HepG2 (cell line): ENCODE results near the gene ADAMTSL3. TPM values are rescaled to one million over a fixed set of nuclear protein-coding genes. Genes with fewer than 3 reads are reported as not detected.

Source experiments
- ATF7-NPFF ChIP-seq: sonication (generic); formaldehyde crosslinking; IDR thresholded peaks from 2 replicates; pipeline ENCODE4 v1.8.1; 2023; ENCODE audit warnings: mild to moderate bottlenecking, low read depth, missing genetic modification reagents, moderate library complexity
- CSRNP1 ChIP-seq: sonication (generic); formaldehyde crosslinking; IDR thresholded peaks from 2 replicates; pipeline ENCODE4 v1.8.1; 2023; ENCODE audit warnings: mild to moderate bottlenecking, missing genetic modification reagents
- FOXJ3 ChIP-seq: sonication (generic); formaldehyde crosslinking; IDR thresholded peaks from 2 replicates; pipeline ENCODE4 v1.4.0; 2020; ENCODE audit warnings: missing genetic modification reagents, mild to moderate bottlenecking, borderline replicate concordance
- HHEX ChIP-seq: IDR thresholded peaks from 2 replicates; pipeline ENCODE4 v1.6.1; 2016; ENCODE audit warnings: control low read depth
- HOXA3 ChIP-seq: sonication (generic); formaldehyde crosslinking; IDR thresholded peaks from 2 replicates; pipeline ENCODE4 v1.5.0; 2020; ENCODE audit warnings: missing genetic modification reagents
- HOXA5 ChIP-seq: sonication (generic); formaldehyde crosslinking; IDR thresholded peaks from 2 replicates; pipeline ENCODE4 v1.4.0; 2020; ENCODE audit warnings: missing genetic modification reagents
- HOXD1 ChIP-seq: sonication (generic); formaldehyde crosslinking; IDR thresholded peaks from 2 replicates; pipeline ENCODE4 v1.5.0; 2020; ENCODE audit warnings: missing genetic modification reagents
- IRX3 ChIP-seq: sonication (generic); formaldehyde crosslinking; IDR thresholded peaks from 2 replicates; pipeline ENCODE4 v1.8.1; 2023; ENCODE audit warnings: mild to moderate bottlenecking, low read depth, missing genetic modification reagents, borderline replicate concordance
- LBX2 ChIP-seq: sonication (generic); formaldehyde crosslinking; IDR thresholded peaks from 2 replicates; pipeline ENCODE4 v1.5.0; 2020; ENCODE audit warnings: missing genetic modification reagents, mild to moderate bottlenecking, borderline replicate concordance
- PAXIP1 ChIP-seq: sonication (generic); formaldehyde crosslinking; conservative IDR thresholded peaks from 2 replicates; pipeline ENCODE4 v1.4.0; 2020; ENCODE audit warnings: mild to moderate bottlenecking, missing genetic modification reagents, moderate library complexity
- POLR2G ChIP-seq: fragments of 200-400 bp; formaldehyde crosslinking; IDR thresholded peaks from 2 replicates; pipeline ENCODE4 v1.6.1; 2018; ENCODE audit warnings: mild to moderate bottlenecking, low read depth, low read length, moderate library complexity
- SIX4 ChIP-seq: sonication (generic); formaldehyde crosslinking; IDR thresholded peaks from 2 replicates; pipeline ENCODE4 v1.4.0; 2020; ENCODE audit warnings: missing genetic modification reagents
- TFAP4 ChIP-seq: sonication (generic); IDR thresholded peaks from 2 replicates; pipeline ENCODE4 v1.6.1; 2016; ENCODE audit warnings: low read depth, borderline replicate concordance
- ZBTB10 ChIP-seq: sonication (generic); formaldehyde crosslinking; IDR thresholded peaks from 2 replicates; pipeline ENCODE4 v1.4.0; 2020; ENCODE audit warnings: missing genetic modification reagents, borderline replicate concordance
- ZFP36 ChIP-seq: fragments of 150-350 bp; IDR thresholded peaks from 2 replicates; pipeline ENCODE4 v1.6.1; 2018; ENCODE audit warnings: borderline replicate concordance, low read length, low read depth; ENCODE audit not compliant: partially characterized antibody
- ZKSCAN5 ChIP-seq: sonication (generic); formaldehyde crosslinking; IDR thresholded peaks from 2 replicates; pipeline ENCODE4 v1.5.1; 2020; ENCODE audit warnings: mild to moderate bottlenecking, missing genetic modification reagents
- ZNF296 ChIP-seq: sonication (generic); formaldehyde crosslinking; conservative IDR thresholded peaks from 2 replicates; pipeline ENCODE4 v1.5.0; 2020; ENCODE audit warnings: mild to moderate bottlenecking, missing genetic modification reagents
- ZNF562 ChIP-seq: sonication (generic); formaldehyde crosslinking; IDR thresholded peaks from 2 replicates; pipeline ENCODE4 v1.8.0; 2022; ENCODE audit warnings: missing genetic modification reagents, borderline replicate concordance
- ZSCAN21 ChIP-seq: sonication (generic); formaldehyde crosslinking; IDR thresholded peaks from 2 replicates; pipeline ENCODE4 v1.8.0; 2022; ENCODE audit warnings: mild to moderate bottlenecking, missing genetic modification reagents, moderate library complexity, borderline replicate concordance
- polyA plus RNA-seq, 8 experiments: library from polyadenylated mRNA; depleted of rRNA in 3 of 8; stranded (reverse) in 7 of 8; unstranded in 1 of 8; fragments of >200 nt; fragmentation: Illumina TruSeq in 4 of 8; extraction: Trizol in 4 of 8; gene quantifications; 2 replicates each; pipeline versions ENCODE4 v1.2.1 to v1.2.3, GENCODE V29; 2011 to 2016; ENCODE audit warnings: low read depth in 4 of 8, missing spikeins in 1 of 8, mixed read lengths in 1 of 8; ENCODE audit not compliant: insufficient read depth in 1 of 8
- total RNA-seq, 5 experiments: library from RNA; depleted of rRNA; stranded (reverse); fragments of >200 nt; fragmentation: Illumina TruSeq; extraction: Trizol; gene quantifications; 2 replicates each; pipeline ENCODE4 v1.2.3, GENCODE V29; 2016; ENCODE audit warnings: low read depth in 1 of 5

ADAMTSL3 gene
- total and polyA plus RNA-seq, 2 of the 13 experiments (the other 11 are each of a cell fraction or from before 2014, with no cell fraction given), result 0.04 to 0.09 TPM

- TF ChIP-seq PAXIP1 (CRISPR knock-in tag), result peak; percentile 76
- TF ChIP-seq ZKSCAN5 (CRISPR knock-in tag), result no peak
- peak; percentile 55; the same call in 1 of the 2 replicates for TF ChIP-seq HOXD1 (CRISPR knock-in tag)
- TF ChIP-seq LBX2 (CRISPR knock-in tag), result no peak
- TF ChIP-seq ZFP36, result peak; percentile 17
- no peak for TF ChIP-seq ZNF562 (CRISPR knock-in tag)
- TF ChIP-seq CSRNP1 (CRISPR knock-in tag), result no peak
- peak; percentile 56; the same call in 1 of the 2 replicates for TF ChIP-seq HOXA5
- TF ChIP-seq ZSCAN21 (CRISPR knock-in tag), result no peak
- no peak for TF ChIP-seq ATF7-NPFF (CRISPR knock-in tag)
- TF ChIP-seq POLR2G, result no peak
- TF ChIP-seq ZNF296 (CRISPR knock-in tag), result no peak
- TF ChIP-seq ZBTB10, result peak; percentile 79
- TF ChIP-seq HOXA3 (CRISPR knock-in tag), result no peak
- no peak for TF ChIP-seq SIX4 (CRISPR knock-in tag)
- peak; percentile 69; the same call in 1 of the 2 replicates for TF ChIP-seq FOXJ3 (CRISPR knock-in tag)
- no peak for TF ChIP-seq IRX3 (CRISPR knock-in tag)
- peak; percentile 96 for TF ChIP-seq HHEX
- peak; percentile 18; the same call in 1 of the 2 replicates for TF ChIP-seq TFAP4
Measured at GRCh38 chr15:83930392-83931212, 276.7 kb downstream of the ADAMTSL3 start (continued).
